Mesendoderm (in vitro differentiated cells): ENCODE data around the gene UBAP2L.
"Not testable (repeated sequence)": the region's sequence is repeated elsewhere in the genome, so short reads cannot be mapped to it uniquely, and the experiment has no call there.

Source experiments
- DNase-seq: peaks from one replicate; pipeline ENCODE4 v3.0.0; 2013
- H2AK5ac ChIP-seq: 2 replicates; pipeline ENCODE4 v1.6.1; 2013; ENCODE audit warnings: low read length, inconsistent platforms
- H2BK120ac ChIP-seq: 2 replicates; pipeline ENCODE4 v1.6.1; 2013; ENCODE audit warnings: low read depth, mild to moderate bottlenecking, low read length, moderate library complexity, mixed read lengths
- H2BK15ac ChIP-seq: replicated peaks from 2 replicates; pipeline ENCODE4 v1.6.1; 2013; ENCODE audit warnings: low read depth, mild to moderate bottlenecking, moderate library complexity
- H2BK5ac ChIP-seq: 2 replicates; pipeline ENCODE4 v1.6.1; 2013; ENCODE audit warnings: low read length, inconsistent platforms
- H3K18ac ChIP-seq: 2 replicates; pipeline ENCODE4 v1.6.1; 2013; ENCODE audit warnings: mild to moderate bottlenecking, low read length, mixed read lengths
- H3K23ac ChIP-seq: one replicate; pipeline ENCODE4 v1.6.1; 2013; ENCODE audit warnings: low read length
- H3K27ac ChIP-seq: 2 replicates; pipeline ENCODE4 v1.5.1; 2013; ENCODE audit warnings: low read depth, mild to moderate bottlenecking, inconsistent platforms, low read length, moderate library complexity
- H3K27me3 ChIP-seq: 2 replicates; pipeline ENCODE4 v1.6.1; 2013; ENCODE audit warnings: low read length, control low read depth, mild to moderate bottlenecking, inconsistent platforms; ENCODE audit not compliant: insufficient read depth, poor library complexity
- H3K36me3 ChIP-seq: 2 replicates; pipeline ENCODE4 v1.6.1; 2013; ENCODE audit warnings: low read length, inconsistent platforms; ENCODE audit not compliant: control insufficient read depth, insufficient read depth
- H3K4ac ChIP-seq: one replicate; pipeline ENCODE4 v1.6.1; 2013; ENCODE audit warnings: low read depth, mild to moderate bottlenecking, low read length, moderate library complexity
- H3K4me1 ChIP-seq: 2 replicates; pipeline ENCODE4 v1.6.1; 2013; ENCODE audit warnings: low read depth, low read length, inconsistent platforms; ENCODE audit not compliant: control insufficient read depth
- H3K4me2 ChIP-seq: 2 replicates; pipeline ENCODE4 v1.6.1; 2013; ENCODE audit warnings: low read length
- H3K4me3 ChIP-seq: 2 replicates; pipeline ENCODE4 v1.5.1; 2013; ENCODE audit warnings: mild to moderate bottlenecking, low read length
- H3K56ac ChIP-seq: one replicate; pipeline ENCODE4 v1.6.1; 2013; ENCODE audit warnings: low read length
- H3K79me1 ChIP-seq: 2 replicates; pipeline ENCODE4 v1.6.1; 2013; ENCODE audit warnings: low read length, inconsistent platforms
- H3K79me2 ChIP-seq: 2 replicates; pipeline ENCODE4 v1.6.1; 2013; ENCODE audit warnings: mild to moderate bottlenecking, low read length; ENCODE audit not compliant: control insufficient read depth, insufficient read depth
- H3K9ac ChIP-seq: 2 replicates; pipeline ENCODE4 v1.6.1; 2013; ENCODE audit warnings: low read length, inconsistent platforms
- H4K5ac ChIP-seq: one replicate; pipeline ENCODE4 v1.6.1; 2013; ENCODE audit warnings: low read length
- H4K8ac ChIP-seq: one replicate; pipeline ENCODE4 v1.6.1; 2013; ENCODE audit warnings: low read depth, mild to moderate bottlenecking, control low read depth, low read length, moderate library complexity
- WGBS: extraction: QIAGEN DNeasy Blood & Tissue Kit; methylation state at CpG from one replicate; pipeline ENCODE4 v1.1.7; 2013; ENCODE audit warnings: low lambda C conversion rate, missing lambda C conversion rate; ENCODE audit not compliant: insufficient coverage; ENCODE audit errors: extremely low coverage; 5-methylcytosine and 5-hydroxymethylcytosine counted together

The UBAP2L gene

GRCh38 chr1:154309136-154309535, 88.4 kb downstream of the UBAP2L start:
- not testable (repeated sequence) for H3K36me3 ChIP-seq, H3K9ac ChIP-seq, H3K4me3 ChIP-seq, H3K79me1 ChIP-seq, DNase-seq, H2AK5ac ChIP-seq, H3K4ac ChIP-seq, H3K56ac ChIP-seq, H3K18ac ChIP-seq, H2BK120ac ChIP-seq, H4K5ac ChIP-seq, H2BK5ac ChIP-seq, H2BK15ac ChIP-seq, H3K79me2 ChIP-seq, H3K27me3 ChIP-seq, H3K23ac ChIP-seq, H4K8ac ChIP-seq, H3K4me1 ChIP-seq, H3K27ac ChIP-seq, H3K4me2 ChIP-seq
- no CpG with 5 or more reads among the region's 7 CpGs for WGBS

GRCh38 chr1:154312229-154313065, 91.7 kb downstream of the UBAP2L start:
- not testable (repeated sequence) for H3K27me3 ChIP-seq, H3K4me2 ChIP-seq, H3K36me3 ChIP-seq, H3K9ac ChIP-seq, DNase-seq, H3K18ac ChIP-seq, H3K79me2 ChIP-seq, H2BK5ac ChIP-seq, H2AK5ac ChIP-seq, H3K23ac ChIP-seq, H3K79me1 ChIP-seq, H3K56ac ChIP-seq, H3K27ac ChIP-seq, H4K8ac ChIP-seq, H2BK15ac ChIP-seq, H3K4ac ChIP-seq, H3K4me1 ChIP-seq, H4K5ac ChIP-seq, H3K4me3 ChIP-seq, H2BK120ac ChIP-seq
- 100% methylated on average over 1 of the region's 13 CpGs for WGBS

GRCh38 chr1:154313066-154313356, 92.3 kb downstream of the UBAP2L start:
- H3K18ac ChIP-seq = no peak overlapping the region
- no peak overlapping the region for H3K4ac ChIP-seq
- no peaks in the 10 kb centered on the region for H3K27me3 ChIP-seq
- no peak overlapping the region for H2BK5ac ChIP-seq
- no peak overlapping the region for H2AK5ac ChIP-seq
- no peak for DNase-seq
- no peak overlapping the region for H4K8ac ChIP-seq
- H3K36me3 ChIP-seq = no peaks in the 10 kb centered on the region
- no peaks in the 10 kb centered on the region for H3K4me1 ChIP-seq
- H3K23ac ChIP-seq = no peak overlapping the region
- no peak overlapping the region for H3K27ac ChIP-seq
- no peak overlapping the region for H4K5ac ChIP-seq
- H2BK15ac ChIP-seq = no peak overlapping the region
- H3K79me2 ChIP-seq = no peaks in the 10 kb centered on the region
- H3K4me2 ChIP-seq = no peak overlapping the region
- H2BK120ac ChIP-seq = no peak overlapping the region
- H3K56ac ChIP-seq = no peak overlapping the region
- no CpG with 5 or more reads among the region's 10 CpGs for WGBS
- H3K4me3 ChIP-seq = no peak overlapping the region
- H3K9ac ChIP-seq = no peak overlapping the region
- no peaks in the 10 kb centered on the region for H3K79me1 ChIP-seq

GRCh38 chr1:154314226-154314625, 93.5 kb downstream of the UBAP2L start:
- H4K8ac ChIP-seq, H4K5ac ChIP-seq, DNase-seq, H3K4me1 ChIP-seq, H3K4me3 ChIP-seq, H2BK120ac ChIP-seq, H2BK15ac ChIP-seq, H3K79me2 ChIP-seq, H3K27ac ChIP-seq, H3K79me1 ChIP-seq, H3K36me3 ChIP-seq, H3K27me3 ChIP-seq, H3K18ac ChIP-seq, H2AK5ac ChIP-seq, H3K4me2 ChIP-seq, H3K56ac ChIP-seq, H3K9ac ChIP-seq, H3K23ac ChIP-seq, H2BK5ac ChIP-seq, H3K4ac ChIP-seq: not testable (repeated sequence)
- no CpG with 5 or more reads among the region's 3 CpGs for WGBS

GRCh38 chr1:154316704-154317103, 95.9 kb downstream of the UBAP2L start:
- H4K8ac ChIP-seq = no peak overlapping the region
- H3K79me2 ChIP-seq = no peaks in the 10 kb centered on the region
- H3K56ac ChIP-seq = no peak overlapping the region
- H3K27me3 ChIP-seq = no peaks in the 10 kb centered on the region
- H3K18ac ChIP-seq = no peak overlapping the region
- no peak overlapping the region for H2AK5ac ChIP-seq
- H3K4me3 ChIP-seq = no peak overlapping the region
- no peak overlapping the region for H3K9ac ChIP-seq
- no peak for DNase-seq
- no peak overlapping the region for H3K27ac ChIP-seq
- H3K36me3 ChIP-seq = no peaks in the 10 kb centered on the region
- no peak overlapping the region for H3K4me2 ChIP-seq
- H3K4ac ChIP-seq = no peak overlapping the region
- no peaks in the 10 kb centered on the region for H3K79me1 ChIP-seq
- H4K5ac ChIP-seq = no peak overlapping the region
- H3K4me1 ChIP-seq = no peaks in the 10 kb centered on the region
- no peak overlapping the region for H2BK15ac ChIP-seq
- H3K23ac ChIP-seq = no peak overlapping the region
- no CpG with 5 or more reads among the region's 1 CpG for WGBS
- H2BK120ac ChIP-seq = no peak overlapping the region
- H2BK5ac ChIP-seq = no peak overlapping the region

- H3K9ac ChIP-seq = no peak overlapping the region
- H3K79me1 ChIP-seq = no peaks in the 10 kb centered on the region
- H3K36me3 ChIP-seq = no peaks in the 10 kb centered on the region
- no peak overlapping the region for H3K4ac ChIP-seq
- no peak overlapping the region for H3K27ac ChIP-seq
- WGBS = no CpG with 5 or more reads among the region's 4 CpGs
- no peak overlapping the region for H3K18ac ChIP-seq
- no peak overlapping the region for H2BK5ac ChIP-seq
- H3K27me3 ChIP-seq = no peaks in the 10 kb centered on the region
- no peak overlapping the region for H3K56ac ChIP-seq
- no peak for DNase-seq
- no peak overlapping the region for H3K23ac ChIP-seq
- H4K5ac ChIP-seq = no peak overlapping the region
- H3K79me2 ChIP-seq = no peaks in the 10 kb centered on the region
- no peak overlapping the region for H3K4me3 ChIP-seq
- no peak overlapping the region for H3K4me2 ChIP-seq
- no peak overlapping the region for H2BK15ac ChIP-seq
- no peak overlapping the region for H4K8ac ChIP-seq
- H3K4me1 ChIP-seq = no peaks in the 10 kb centered on the region
- H2AK5ac ChIP-seq = no peak overlapping the region
- H2BK120ac ChIP-seq = no peak overlapping the region
These were observed 97.6 kb downstream of the UBAP2L start for GRCh38 chr1:154318386-154318785.
